Transverse colon (tissue), 4 donors: Measurements from ENCODE around the gene CDKL5.

Experiments
- CTCF ChIP-seq, 5 experiments: fragments of 200-600 bp in 3 of 5; fragments of 450-650 bp in 2 of 5; sonication (generic) in 3 of 5; IDR thresholded peaks; 1 replicate in 2 of 5; 2 replicates in 3 of 5; pipeline ENCODE4 v1.5.1; 2016 to 2017; ENCODE audit warnings: antibody characterized with exemption in 5 of 5, inconsistent platforms in 3 of 5, mild to moderate bottlenecking in 2 of 5, moderate library complexity in 1 of 5
- EP300 ChIP-seq: sonication (generic); formaldehyde crosslinking; IDR thresholded peaks from one replicate; pipeline ENCODE4 v1.6.1; 2017; ENCODE audit warnings: antibody characterized with exemption, low read depth
- POLR2A ChIP-seq: fragments of 450-650 bp; IDR thresholded peaks from one replicate; pipeline ENCODE4 v1.6.1; 2016; ENCODE audit warnings: antibody characterized with exemption, mild to moderate bottlenecking, moderate library complexity
- POLR2AphosphoS5 ChIP-seq, 3 donors: sonication (generic); formaldehyde crosslinking; IDR thresholded peaks; one replicate each; pipeline ENCODE4 v1.6.1; 2016; ENCODE audit warnings: antibody characterized with exemption in 3 of 3

- TF ChIP-seq EP300 = no peak
- TF ChIP-seq POLR2A = no peak
- no peak for TF ChIP-seq CTCF (IDR thresholded peaks at IDR 0.05)
- no peak for TF ChIP-seq POLR2AphosphoS5 (IDR thresholded peaks at IDR 0.05)
These were observed 215.3 kb downstream of the CDKL5 start for GRCh38 chrX:18640686-18641085.
